Activated CD8-positive, alpha-beta T cell treated with anti-CD3 and anti-CD28 coated beads for 36 hours (primary cell): ENCODE data around the gene HNRNPU. TPM values are rescaled to one million over a fixed set of nuclear protein-coding genes. Genes with fewer than 3 reads are reported as not detected.
A peak's percentile ranks its signal among the peaks of the same experiment; 100 is the strongest.

ENCODE experiments used
- ATAC-seq: fragments of 200-7000 bp; cut with Tn5 transposase; one replicate; pipeline ENCODE4 v1.10.0; 2021; ENCODE audit warnings: mild to moderate bottlenecking, moderate library complexity
- CTCF ChIA-PET: fragments of 350-600 bp; sonication (Branson Sonifier 250); formaldehyde crosslinking; loops from one replicate; lab custom pipeline; 2021; ENCODE audit warnings: antibody characterized with exemption; lab: Charles Lee
- POLR2A ChIA-PET: fragments of 350-600 bp; sonication (Branson Sonifier 250); formaldehyde crosslinking; loops from one replicate; lab custom pipeline; 2021; ENCODE audit warnings: antibody characterized with exemption; lab: Charles Lee
- DNase-seq: peaks from one replicate; pipeline ENCODE4 v3.0.0-alpha.2; 2020
- H3K27ac Mint-ChIP-seq: one replicate; pipeline ENCODE4 v1.8.0; 2021; ENCODE audit warnings: mild to moderate bottlenecking, mixed read lengths
- H3K27me3 Mint-ChIP-seq: one replicate; pipeline ENCODE4 v1.8.0; 2021; ENCODE audit warnings: mixed read lengths
- H3K36me3 Mint-ChIP-seq: one replicate; pipeline ENCODE4 v1.8.0; 2021; ENCODE audit warnings: low read depth, mixed read lengths
- H3K4me1 Mint-ChIP-seq: one replicate; pipeline ENCODE4 v1.8.0; 2021; ENCODE audit warnings: low read depth, mixed read lengths
- H3K4me3 Mint-ChIP-seq: one replicate; pipeline ENCODE4 v1.8.0; 2021; ENCODE audit warnings: mild to moderate bottlenecking, moderate library complexity, mixed read lengths
- H3K9me3 Mint-ChIP-seq: one replicate; pipeline ENCODE4 v1.8.0; 2021; ENCODE audit warnings: mixed read lengths
- CTCF ChIP-seq: fragments of 200-600 bp; IDR thresholded peaks from one replicate; pipeline ENCODE4 v1.8.0; 2022; ENCODE audit warnings: antibody characterized with exemption, mild to moderate bottlenecking
- intact Hi-C: fragments of 100-400 bp; cut with micrococcal nuclease; formaldehyde crosslinking; loops from one replicate; pipeline ENCODE4 v1.10.0; 2022
- total RNA-seq, 2 experiments: library from RNA; stranded (reverse); gene quantifications; one replicate each; pipeline ENCODE4 v1.2.3, GENCODE V29; 2021

The HNRNPU gene
- total RNA-seq, 2 experiments from 2014 or later = 469 to 474 TPM

GRCh38 chr1:244851546-244852231, 12.7 kb downstream of the HNRNPU start:
- ATAC-seq (peak; percentile 12), DNase-seq (no peak)
- no peaks in the 10 kb centered on the region for H3K27me3 Mint-ChIP-seq
- no peak overlapping the region for H3K4me3 Mint-ChIP-seq
- no peaks in the 10 kb centered on the region for H3K9me3 Mint-ChIP-seq
- CTCF ChIA-PET = interaction anchor here (0.6 to 3.8 kb wide), 5 partner anchors 10 to 191 kb away, joined by 3 to 14 read pairs (median 10); partner anchors contain the start of gene COX20
- H3K27ac Mint-ChIP-seq = peak overlapping the region; percentile 75
- TF ChIP-seq CTCF = no peak
- H3K36me3 Mint-ChIP-seq = peaks cover 86% of the 10 kb centered on the region
- POLR2A ChIA-PET = interaction anchor here (0.8 to 20.0 kb wide), 3 partner anchors 10 to 191 kb away, joined by 4 to 554 read pairs (median 86); partner anchors contain the start of genes COX20 and HNRNPU
- intact Hi-C loops = no loop called here
- H3K4me1 Mint-ChIP-seq = peaks cover 78% of the 10 kb centered on the region

- Mint-ChIP-seq H3K9me3 (no peaks in the 10 kb centered on the region), H3K4me3 (no peak overlapping the region), H3K27me3 (no peaks in the 10 kb centered on the region), H3K27ac (peak overlapping the region; percentile 76), H3K4me1 (peaks cover 77% of the 10 kb centered on the region), H3K36me3 (peaks cover 87% of the 10 kb centered on the region)
- intact Hi-C loops = no loop called here
- no peak for TF ChIP-seq CTCF
- DNase-seq = no peak
- CTCF ChIA-PET = interaction anchor here (0.6 to 3.8 kb wide), 6 partner anchors 9 to 55 kb away, joined by 3 to 14 read pairs (median 7); partner anchors contain the start of gene COX20
- POLR2A ChIA-PET = interaction anchor here (8.1 to 20.0 kb wide), 2 partner anchors 11 kb away, joined by 86 to 554 read pairs; partner anchors contain the start of genes COX20 and HNRNPU
- no peak for ATAC-seq
Observed at GRCh38 chr1:244850896-244851295, 13.4 kb downstream of the HNRNPU start.

GRCh38 chr1:244850099-244850852, 14.1 kb downstream of the HNRNPU start:
- H3K27me3 Mint-ChIP-seq = no peaks in the 10 kb centered on the region
- peaks cover 75% of the 10 kb centered on the region for H3K4me1 Mint-ChIP-seq
- DNase-seq (no peak), ATAC-seq (no peak)
- H3K9me3 Mint-ChIP-seq = no peaks in the 10 kb centered on the region
- TF ChIP-seq CTCF = no peak
- H3K4me3 Mint-ChIP-seq = no peak overlapping the region
- peak overlapping the region; percentile 76 for H3K27ac Mint-ChIP-seq
- ChIA-PET CTCF (interaction anchor here (0.6 to 3.8 kb wide), 9 partner anchors 8 to 193 kb away, joined by 3 to 14 read pairs (median 4); partner anchors contain the start of genes COX20 and HNRNPU), POLR2A (interaction anchor here (8.1 to 20.0 kb wide), 2 partner anchors 10 to 12 kb away, joined by 86 to 554 read pairs; partner anchors contain the start of genes COX20 and HNRNPU)
- peaks cover 87% of the 10 kb centered on the region for H3K36me3 Mint-ChIP-seq
- intact Hi-C loops = no loop called here

- ChIA-PET CTCF (interaction anchor here (0.6 to 3.8 kb wide), 6 partner anchors 10 to 194 kb away, joined by 3 to 14 read pairs (median 8); partner anchors contain the start of genes COX20 and HNRNPU), POLR2A (interaction anchor here (1.0 to 20.0 kb wide), 4 partner anchors 9 to 245 kb away, joined by 4 to 554 read pairs (median 46); partner anchors contain the start of genes COX20 and HNRNPU)
- intact Hi-C loops = no loop called here
- Mint-ChIP-seq H3K4me3 (no peak overlapping the region), H3K9me3 (no peaks in the 10 kb centered on the region), H3K4me1 (peaks cover 75% of the 10 kb centered on the region), H3K36me3 (peaks cover 87% of the 10 kb centered on the region), H3K27ac (peak overlapping the region; percentile 46), H3K27me3 (no peaks in the 10 kb centered on the region)
- no peak for TF ChIP-seq CTCF
- DNase-seq (no peak), ATAC-seq (no peak)
Observed at GRCh38 chr1:244849189-244849866, 15.0 kb downstream of the HNRNPU start.
